Cardiac muscle cell (in vitro differentiated cells and primary cell): ENCODE results near the gene MIEN1. TPM values are rescaled to one million over a fixed set of nuclear protein-coding genes. Genes with fewer than 3 reads are reported as not detected.
A peak's percentile ranks its signal among the peaks of the same experiment; 100 is the strongest.

ENCODE experiments used
- DNase-seq, 2 donors: peaks; one replicate each; pipeline versions ENCODE4 v3.0.0 to v3.0.0-alpha.2; 2010 to 2017; ENCODE audit warnings: low read depth in 1 of 2, low spot score in 1 of 2
- H3K27ac ChIP-seq: fragments of 200-600 bp; sonication (generic); 2 replicates; pipeline ENCODE4 v1.5.1; 2016
- H3K27me3 ChIP-seq: fragments of 200-600 bp; sonication (generic); 2 replicates; pipeline ENCODE4 v1.6.0; 2016; ENCODE audit warnings: control low read depth
- H3K36me3 ChIP-seq: fragments of 200-600 bp; sonication (generic); 2 replicates; pipeline ENCODE4 v1.5.1; 2016; ENCODE audit warnings: control low read depth
- H3K4me1 ChIP-seq: fragments of 200-600 bp; sonication (generic); 2 replicates; pipeline ENCODE4 v1.8.1; 2017; ENCODE audit warnings: low read depth, mild to moderate bottlenecking, mixed run types
- H3K4me3 ChIP-seq: fragments of 200-600 bp; sonication (generic); 2 replicates; pipeline ENCODE4 v1.5.1; 2016; ENCODE audit warnings: mild to moderate bottlenecking
- H3K9me3 ChIP-seq: fragments of 200-600 bp; sonication (generic); 2 replicates; pipeline ENCODE4 v1.5.1; 2017; ENCODE audit warnings: low read depth, mild to moderate bottlenecking, control low read depth
- polyA plus RNA-seq: library from polyadenylated mRNA; unstranded; fragments of >200 nt; fragmentation: Nextera tagmentation; extraction: Ambion mirVana; gene quantifications from 2 replicates; pipeline ENCODE4 v1.2.1, GENCODE V29; 2016
- total RNA-seq: library from RNA; depleted of rRNA; stranded (reverse); fragments of >200 nt; gene quantifications from 2 replicates; pipeline ENCODE4 v1.2.3, GENCODE V29; 2016
- TF ChIP-seq, protein P1 (sequence below): IDR thresholded peaks from 2 replicates; pipeline ENCODE4 v1.5.1; 2012; ENCODE audit warnings: low read depth, mild to moderate bottlenecking, low read length

The MIEN1 gene
- total and polyA plus RNA-seq, 2 experiments from 2014 or later, result 64.3 to 87.8 TPM

DNA sequence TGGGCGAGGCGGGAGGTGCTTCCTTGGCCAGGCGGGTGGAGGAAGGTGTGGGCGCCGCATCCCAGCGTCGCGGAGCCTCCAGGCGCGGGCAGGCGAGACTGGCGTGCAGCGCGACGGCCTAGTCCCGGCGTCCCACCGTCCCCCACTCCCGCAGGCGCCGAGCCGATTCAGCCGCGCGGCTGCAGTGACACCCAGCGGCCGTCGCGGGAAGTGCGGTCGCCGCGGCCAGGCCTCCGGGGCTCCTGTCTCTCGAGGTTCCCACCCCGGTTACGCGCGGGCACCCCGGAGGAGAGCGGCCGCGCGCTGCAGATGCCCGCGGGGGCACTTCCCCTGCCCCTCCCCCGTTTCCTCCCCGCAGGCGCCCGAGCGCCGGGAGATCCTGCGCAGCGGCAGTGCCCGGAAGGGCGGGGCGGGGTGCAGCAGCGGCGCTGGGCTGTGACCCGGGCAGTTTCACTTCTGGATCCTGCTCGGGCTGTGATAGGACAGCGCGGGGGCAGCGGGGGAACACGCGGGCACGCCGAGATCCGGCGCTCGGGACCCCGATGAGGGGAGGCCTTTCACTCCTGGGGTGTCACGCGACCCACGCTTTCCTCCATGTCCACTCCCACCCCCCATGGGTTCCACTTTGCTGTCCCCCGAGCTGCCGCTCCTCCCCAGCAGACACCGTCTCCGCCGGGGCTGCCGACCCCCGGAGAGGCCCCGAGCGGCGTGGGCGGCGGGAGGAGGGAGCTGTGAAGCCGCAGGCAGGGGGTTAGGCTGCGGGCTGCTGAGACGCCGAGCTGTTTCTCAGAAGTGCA lies 24.0 kb upstream of the MIEN1 start:
- H3K36me3 ChIP-seq, result no peaks in the 10 kb centered on the region
- TF ChIP-seq, protein P1, sequence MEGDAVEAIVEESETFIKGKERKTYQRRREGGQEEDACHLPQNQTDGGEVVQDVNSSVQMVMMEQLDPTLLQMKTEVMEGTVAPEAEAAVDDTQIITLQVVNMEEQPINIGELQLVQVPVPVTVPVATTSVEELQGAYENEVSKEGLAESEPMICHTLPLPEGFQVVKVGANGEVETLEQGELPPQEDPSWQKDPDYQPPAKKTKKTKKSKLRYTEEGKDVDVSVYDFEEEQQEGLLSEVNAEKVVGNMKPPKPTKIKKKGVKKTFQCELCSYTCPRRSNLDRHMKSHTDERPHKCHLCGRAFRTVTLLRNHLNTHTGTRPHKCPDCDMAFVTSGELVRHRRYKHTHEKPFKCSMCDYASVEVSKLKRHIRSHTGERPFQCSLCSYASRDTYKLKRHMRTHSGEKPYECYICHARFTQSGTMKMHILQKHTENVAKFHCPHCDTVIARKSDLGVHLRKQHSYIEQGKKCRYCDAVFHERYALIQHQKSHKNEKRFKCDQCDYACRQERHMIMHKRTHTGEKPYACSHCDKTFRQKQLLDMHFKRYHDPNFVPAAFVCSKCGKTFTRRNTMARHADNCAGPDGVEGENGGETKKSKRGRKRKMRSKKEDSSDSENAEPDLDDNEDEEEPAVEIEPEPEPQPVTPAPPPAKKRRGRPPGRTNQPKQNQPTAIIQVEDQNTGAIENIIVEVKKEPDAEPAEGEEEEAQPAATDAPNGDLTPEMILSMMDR, result peak; percentile 69
- peak overlapping the region; percentile 32 for H3K4me3 ChIP-seq
- peaks cover 18% of the 10 kb centered on the region for H3K4me1 ChIP-seq
- no peaks in the 10 kb centered on the region for H3K9me3 ChIP-seq
- H3K27me3 ChIP-seq, result no peaks in the 10 kb centered on the region
- peak; percentile 88 to 93 for DNase-seq
- peak overlapping the region; percentile 45 for H3K27ac ChIP-seq

DNA sequence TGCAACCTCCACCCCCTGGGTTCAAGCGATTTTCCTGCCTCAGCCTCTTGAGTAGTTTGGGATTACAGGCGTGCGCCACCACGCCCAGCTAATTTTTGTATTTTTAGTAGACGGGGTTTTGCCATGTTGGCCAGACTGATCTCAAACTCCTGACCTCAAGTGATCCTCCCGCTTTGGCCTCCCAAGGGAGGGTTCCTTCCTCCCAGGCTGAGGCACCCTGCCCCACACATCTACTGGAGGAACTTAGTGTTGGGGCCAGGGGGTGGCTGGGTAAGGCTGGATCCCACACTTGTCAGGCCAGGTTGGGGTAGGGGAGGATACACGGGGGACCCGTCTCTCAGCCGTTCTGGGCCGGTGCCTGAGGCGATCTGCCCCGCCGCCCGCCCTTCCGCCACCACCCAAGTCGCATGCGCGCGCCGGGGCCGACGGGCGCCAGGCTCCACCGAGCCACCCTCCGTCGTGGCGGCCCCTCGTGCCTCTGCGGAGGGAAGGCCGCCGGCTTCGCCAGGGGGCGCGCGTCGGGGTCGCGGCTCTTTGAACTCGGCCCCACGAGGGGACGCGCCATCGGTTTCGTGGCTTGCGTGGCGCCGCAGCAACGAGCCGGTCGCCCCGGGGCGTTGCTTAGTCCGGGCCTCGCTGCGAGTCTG lies 23.3 kb upstream of the MIEN1 start:
- Histone ChIP-seq H3K4me3 (peak overlapping the region; percentile 32), H3K9me3 (no peaks in the 10 kb centered on the region), H3K4me1 (peaks cover 18% of the 10 kb centered on the region), H3K27me3 (no peaks in the 10 kb centered on the region), H3K36me3 (no peaks in the 10 kb centered on the region), H3K27ac (no peak overlapping the region)
- TF ChIP-seq, protein P1, result no peak
- no peak for DNase-seq

DNA sequence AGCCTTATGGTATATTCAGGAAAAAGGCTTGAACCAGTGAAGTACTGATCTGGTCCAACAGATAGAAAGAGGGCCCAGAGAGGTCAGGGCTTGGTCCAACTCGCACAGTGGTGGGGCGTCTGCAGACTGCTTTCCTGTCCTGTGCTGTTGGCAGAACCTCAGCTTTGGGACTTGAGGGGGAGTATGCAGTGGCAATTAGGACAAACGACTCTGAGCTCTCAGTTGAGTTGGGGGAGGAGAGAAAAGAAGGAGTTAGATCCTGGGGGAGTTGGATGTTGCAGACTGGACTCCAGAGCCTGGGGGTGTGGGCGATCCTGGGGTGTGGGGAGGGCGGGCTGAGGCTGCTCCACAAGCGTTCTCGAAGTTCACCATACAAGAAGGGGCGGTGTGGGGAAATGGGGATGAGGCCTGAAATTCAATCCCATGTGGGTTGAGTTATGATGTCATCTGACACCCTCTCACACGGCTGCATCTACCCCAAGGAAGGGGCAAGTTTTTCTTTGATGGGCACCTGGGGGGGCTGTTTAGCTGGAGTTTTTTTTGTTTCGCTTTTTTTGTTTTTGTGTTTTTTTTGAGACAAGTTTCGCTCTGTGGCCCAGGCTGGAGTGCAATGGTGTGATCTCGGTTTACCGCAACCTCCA lies 22.0 kb upstream of the MIEN1 start:
- H3K4me3 ChIP-seq, result no peak overlapping the region
- H3K36me3 ChIP-seq, result no peaks in the 10 kb centered on the region
- no peak for DNase-seq
- H3K4me1 ChIP-seq, result peaks cover 18% of the 10 kb centered on the region
- TF ChIP-seq, protein P1, result no peak
- H3K27me3 ChIP-seq, result no peaks in the 10 kb centered on the region
- H3K9me3 ChIP-seq, result no peaks in the 10 kb centered on the region
- H3K27ac ChIP-seq, result no peak overlapping the region

DNA sequence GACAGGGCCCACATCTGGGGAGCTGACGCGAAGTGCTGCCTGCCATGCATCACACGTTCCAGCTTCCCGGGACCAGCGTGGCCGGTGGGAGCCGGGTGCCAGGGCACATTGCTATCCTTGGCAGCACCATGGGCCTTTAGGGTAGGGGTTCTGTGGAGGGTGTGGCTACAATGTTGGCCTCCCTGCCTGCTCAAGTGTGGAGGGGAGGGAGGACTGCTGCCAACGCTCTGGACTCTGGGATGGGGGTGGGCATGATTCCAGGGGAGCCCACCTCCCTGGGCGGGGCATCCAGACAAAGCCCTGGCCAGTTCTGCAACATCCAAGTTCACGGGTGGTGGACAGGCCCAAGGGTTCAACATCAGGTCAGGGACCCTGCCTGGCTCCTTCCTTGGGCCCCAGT lies 21.3 kb upstream of the MIEN1 start:
- no peak for DNase-seq
- Histone ChIP-seq H3K27ac (no peak overlapping the region), H3K27me3 (no peaks in the 10 kb centered on the region), H3K4me1 (peaks cover 18% of the 10 kb centered on the region), H3K4me3 (no peak overlapping the region), H3K9me3 (no peaks in the 10 kb centered on the region), H3K36me3 (no peaks in the 10 kb centered on the region)
- TF ChIP-seq, protein P1, result no peak

DNA sequence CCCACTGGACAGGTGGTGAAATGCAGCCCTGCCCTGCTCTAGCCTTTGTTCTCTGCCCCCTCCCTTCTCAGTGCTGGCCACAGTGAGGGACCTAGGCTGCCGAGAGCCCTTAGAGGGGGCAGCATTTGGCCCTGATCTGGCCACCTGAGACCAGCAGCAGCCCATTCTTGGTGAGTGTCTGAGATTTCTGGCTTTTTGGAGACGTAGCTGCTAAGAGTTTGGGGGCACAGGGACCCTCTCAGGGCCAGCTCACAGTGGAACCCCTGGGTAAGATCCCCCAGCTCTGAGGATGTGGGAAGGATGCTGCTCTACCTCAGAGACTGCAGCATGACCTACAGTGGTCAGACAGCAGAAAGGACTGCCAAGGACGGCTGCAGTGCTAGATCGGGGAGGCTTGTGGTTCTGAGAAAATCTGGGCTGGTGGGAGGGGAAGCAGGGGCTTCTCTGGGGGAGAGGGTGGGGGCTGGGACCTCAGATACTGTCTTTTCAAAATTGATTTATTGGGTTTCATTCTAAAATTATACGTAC lies 20.7 kb upstream of the MIEN1 start:
- TF ChIP-seq, protein P1, result no peak
- no peaks in the 10 kb centered on the region for H3K9me3 ChIP-seq
- no peak overlapping the region for H3K27ac ChIP-seq
- no peak overlapping the region for H3K4me3 ChIP-seq
- DNase-seq, result no peak
- no peaks in the 10 kb centered on the region for H3K27me3 ChIP-seq
- H3K4me1 ChIP-seq, result peaks cover 18% of the 10 kb centered on the region
- H3K36me3 ChIP-seq, result no peaks in the 10 kb centered on the region
